NK-92 (cell line): Measurements from ENCODE around the gene ALAS2.
"Not testable (repeated sequence)": the region's sequence is repeated elsewhere in the genome, so short reads cannot be mapped to it uniquely, and the experiment has no call there.

Source experiments
- DNase-seq: peaks from one replicate; lab custom pipeline; 2025; ENCODE audit not compliant: unreplicated experiment; lab: John Stamatoyannopoulos, UW

Gene ALAS2, protein sequence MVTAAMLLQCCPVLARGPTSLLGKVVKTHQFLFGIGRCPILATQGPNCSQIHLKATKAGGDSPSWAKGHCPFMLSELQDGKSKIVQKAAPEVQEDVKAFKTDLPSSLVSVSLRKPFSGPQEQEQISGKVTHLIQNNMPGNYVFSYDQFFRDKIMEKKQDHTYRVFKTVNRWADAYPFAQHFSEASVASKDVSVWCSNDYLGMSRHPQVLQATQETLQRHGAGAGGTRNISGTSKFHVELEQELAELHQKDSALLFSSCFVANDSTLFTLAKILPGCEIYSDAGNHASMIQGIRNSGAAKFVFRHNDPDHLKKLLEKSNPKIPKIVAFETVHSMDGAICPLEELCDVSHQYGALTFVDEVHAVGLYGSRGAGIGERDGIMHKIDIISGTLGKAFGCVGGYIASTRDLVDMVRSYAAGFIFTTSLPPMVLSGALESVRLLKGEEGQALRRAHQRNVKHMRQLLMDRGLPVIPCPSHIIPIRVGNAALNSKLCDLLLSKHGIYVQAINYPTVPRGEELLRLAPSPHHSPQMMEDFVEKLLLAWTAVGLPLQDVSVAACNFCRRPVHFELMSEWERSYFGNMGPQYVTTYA

GRCh38 chrX:55030271-55031205 lies at the start of gene ALAS2:
Gene ALAS2 (minus strand): TSS chrX:55030977. CDS start chrX:55026000, 4,977 bp downstream.
- DNase-seq = no peak

DNA sequence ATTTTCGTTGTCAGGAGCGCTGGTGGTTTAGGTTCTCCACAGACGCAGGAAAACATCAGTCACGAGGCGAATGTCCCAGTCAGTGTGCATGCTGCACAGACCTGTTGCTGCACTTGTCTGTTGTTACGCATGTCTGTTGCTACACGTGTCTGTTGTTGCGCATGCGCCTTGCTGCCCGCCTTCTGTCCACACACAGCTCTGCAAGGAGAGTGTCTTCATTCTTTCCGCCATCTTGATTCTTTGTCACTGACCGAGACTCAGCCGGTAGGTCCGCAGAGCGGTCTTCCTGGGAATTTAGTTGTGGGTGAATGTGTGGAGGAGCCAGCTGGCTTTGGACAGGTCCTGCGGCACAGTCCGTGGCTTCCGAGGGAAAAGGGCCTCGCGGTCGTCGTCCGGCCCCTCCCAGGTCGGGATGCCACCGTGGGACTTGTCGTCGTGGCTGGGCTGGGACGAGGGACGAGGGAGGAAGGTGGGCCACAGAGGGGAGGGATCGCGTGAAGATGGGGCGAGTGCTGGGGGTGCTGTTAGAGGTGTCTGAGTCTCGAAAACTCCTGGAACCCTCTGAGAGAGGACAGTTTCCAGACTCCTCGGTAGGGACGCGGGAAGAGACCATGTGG lies 44.2 kb upstream of the ALAS2 start, which contains the start of gene PAGE2B:
Gene PAGE2B, plus strand, starts transcription at position 180 of the 617 bp plus-strand sequence. CDS start 1,012 bp downstream, outside the sequence.
- no peak for DNase-seq

- no peak for DNase-seq
These were observed 41.5 kb upstream of the ALAS2 start for GRCh38 chrX:55072286-55072685.

DNA sequence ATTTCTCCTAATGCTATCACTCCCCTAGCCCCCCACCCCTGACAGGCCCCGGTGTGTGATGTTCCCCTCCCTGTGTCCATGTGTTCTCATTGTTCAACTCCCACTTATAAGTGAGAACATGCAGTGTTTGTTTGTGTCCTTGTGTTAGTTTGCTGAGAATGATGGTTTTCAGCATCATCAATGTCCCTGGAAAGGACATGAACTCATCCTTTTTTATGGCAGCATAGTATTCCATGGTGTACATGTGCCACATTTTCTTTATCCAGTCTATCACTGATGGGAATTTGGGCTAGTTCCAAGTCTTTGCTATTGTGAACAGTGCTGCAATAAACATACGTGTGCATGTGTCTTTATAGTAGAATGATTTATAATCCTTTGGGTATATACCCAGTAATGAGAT lies 36.4 kb upstream of the ALAS2 start:
- not testable (repeated sequence) for DNase-seq

DNA sequence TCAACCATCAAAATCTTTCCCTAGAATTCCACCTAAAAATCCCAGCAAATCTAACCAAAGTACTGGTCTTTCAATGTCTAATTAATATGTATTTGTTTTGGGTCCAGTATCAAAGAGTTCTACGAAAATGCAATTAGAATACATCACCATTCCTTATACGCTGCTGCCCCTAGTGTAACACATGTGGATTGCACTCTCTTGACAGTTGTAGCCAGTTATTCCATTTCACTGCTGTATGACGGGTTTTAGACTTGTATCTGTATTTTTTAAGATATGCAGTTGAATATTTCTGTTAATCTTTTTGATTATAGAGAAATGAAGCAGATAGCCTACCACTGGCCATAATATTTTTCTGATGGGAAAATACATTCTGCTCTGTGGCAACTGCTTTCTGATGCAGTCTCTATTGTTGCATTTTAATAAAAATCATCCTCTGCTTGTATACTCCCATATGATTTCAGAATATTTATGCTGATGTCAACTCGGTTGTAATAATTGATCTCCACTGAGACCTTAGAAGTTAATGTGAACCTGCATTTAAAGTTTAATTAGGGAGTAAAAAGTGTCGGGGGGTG lies 27.0 kb upstream of the ALAS2 start:
- no peak for DNase-seq

DNA sequence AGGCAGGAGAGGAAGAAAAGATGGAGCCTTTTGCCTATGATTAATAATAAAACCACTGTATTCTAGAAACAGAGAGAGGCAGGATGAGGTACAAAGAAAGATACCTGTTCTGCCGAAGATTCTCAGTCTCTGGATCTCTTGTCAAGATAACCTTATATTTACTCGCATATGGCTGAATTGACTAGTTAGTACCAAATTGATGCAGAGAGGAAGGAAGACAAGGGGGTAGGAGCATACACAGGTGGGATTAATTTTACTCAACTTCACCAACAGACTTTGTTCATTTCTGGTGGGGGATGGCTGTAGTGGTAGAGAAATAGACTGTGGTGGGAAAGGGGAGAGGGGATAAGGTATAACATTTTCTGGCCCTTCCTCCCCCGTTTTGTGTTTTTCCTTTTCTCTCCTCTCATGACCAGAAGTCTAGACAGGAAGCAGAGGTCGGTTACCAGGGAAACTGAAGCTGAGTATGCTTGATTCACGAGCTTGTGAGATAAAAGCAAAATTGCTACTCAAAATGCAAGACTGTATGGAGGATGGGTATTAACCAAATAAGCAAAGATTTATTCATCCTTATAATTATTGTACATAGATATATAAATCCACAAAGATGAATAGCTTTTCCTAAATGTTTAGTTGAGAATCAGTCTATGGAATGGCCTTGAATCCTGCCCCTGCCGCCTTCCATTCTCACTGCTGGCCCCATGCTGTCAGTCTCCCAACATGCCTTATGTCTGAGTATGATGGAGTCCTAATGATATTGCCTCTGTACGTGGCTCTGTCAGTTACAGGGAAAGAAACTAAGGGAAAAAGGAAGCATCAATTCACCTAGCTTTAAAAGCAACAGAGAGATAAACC lies 26.3 kb upstream of the ALAS2 start:
- DNase-seq = no peak

DNA sequence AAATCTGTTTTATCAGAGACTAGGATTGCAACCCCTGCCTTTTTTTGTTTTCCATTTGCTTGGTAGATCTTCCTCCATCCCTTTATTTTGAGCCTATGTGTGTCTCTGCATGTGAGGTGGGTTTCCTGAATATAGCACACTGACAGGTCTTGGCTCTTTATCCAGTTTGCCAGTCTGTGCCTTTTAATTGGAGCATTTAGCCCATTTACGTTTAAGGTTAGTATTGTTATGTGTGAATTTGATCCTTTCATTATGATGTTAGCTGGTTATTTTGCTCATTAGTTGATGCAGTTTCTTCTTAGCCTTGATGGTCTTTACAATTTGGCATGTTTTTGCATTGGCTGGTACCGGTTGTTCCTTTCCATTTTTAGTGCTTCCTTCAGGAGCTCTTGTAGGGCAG lies 19.8 kb upstream of the ALAS2 start:
- DNase-seq = not testable (repeated sequence)

DNA sequence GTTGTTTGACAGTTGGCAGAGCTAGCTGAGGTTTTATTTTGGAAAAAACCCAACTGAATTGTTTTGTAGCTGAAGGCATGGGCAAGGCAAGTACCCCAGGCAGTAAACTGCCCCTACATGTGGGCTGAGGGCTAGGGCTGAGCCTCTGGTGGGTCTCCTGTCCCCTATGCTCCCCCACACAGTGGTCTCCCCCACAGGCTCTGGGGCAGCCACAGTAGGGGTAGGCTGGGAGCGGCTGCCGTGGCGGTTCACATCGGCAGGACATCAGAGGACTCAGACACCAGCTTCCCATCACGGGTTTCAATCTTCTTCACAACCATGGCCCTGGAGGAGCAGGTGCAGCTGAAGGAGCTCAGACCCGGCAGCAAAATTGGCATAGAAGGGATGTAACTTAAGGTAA lies 10.7 kb upstream of the ALAS2 start:
- no peak for DNase-seq

DNA sequence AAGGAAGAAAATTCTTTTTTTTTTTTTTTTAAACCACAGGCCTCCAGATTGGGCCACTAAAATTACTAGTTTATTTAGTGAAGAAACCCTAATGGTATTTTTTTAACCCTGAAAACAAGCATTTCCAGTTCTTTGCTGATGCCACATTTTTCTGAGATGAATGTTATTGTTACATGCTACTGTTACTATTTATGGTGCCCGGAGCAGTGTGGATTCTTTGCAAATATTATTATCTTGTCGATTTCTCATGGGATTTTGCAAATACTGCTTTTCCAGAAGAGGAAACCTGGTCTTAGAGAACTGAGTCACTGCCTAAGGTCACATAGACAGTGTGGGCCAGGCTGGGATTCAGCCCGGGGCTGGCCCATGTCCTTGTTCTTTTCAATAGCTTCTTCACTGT lies 8.7 kb upstream of the ALAS2 start:
- DNase-seq = no peak

GRCh38 chrX:55033429-55033828 lies 2.7 kb upstream of the ALAS2 start:
- no peak for DNase-seq

DNA sequence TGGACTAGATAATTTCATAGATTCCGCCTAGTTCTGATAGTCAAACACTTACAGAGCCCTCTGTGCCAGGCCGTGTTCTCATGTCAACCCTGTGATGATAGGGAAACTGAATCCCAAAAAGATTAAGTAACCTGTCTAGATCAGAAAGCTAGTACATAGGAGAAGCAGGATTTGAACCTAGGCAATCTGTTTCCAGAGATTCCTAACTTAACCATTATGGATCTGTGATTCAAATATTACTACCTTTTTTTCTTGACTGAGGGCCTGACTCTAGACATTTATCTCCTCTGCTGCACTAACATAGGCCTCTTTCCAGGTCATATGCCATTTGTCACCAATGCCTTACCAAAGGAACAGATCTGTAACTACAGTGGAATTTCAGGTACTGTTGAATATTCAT lies 1.5 kb downstream of the ALAS2 start:
- no peak for DNase-seq

- DNase-seq = no peak
These were observed 2.2 kb downstream of the ALAS2 start for GRCh38 chrX:55028611-55029010.

DNA sequence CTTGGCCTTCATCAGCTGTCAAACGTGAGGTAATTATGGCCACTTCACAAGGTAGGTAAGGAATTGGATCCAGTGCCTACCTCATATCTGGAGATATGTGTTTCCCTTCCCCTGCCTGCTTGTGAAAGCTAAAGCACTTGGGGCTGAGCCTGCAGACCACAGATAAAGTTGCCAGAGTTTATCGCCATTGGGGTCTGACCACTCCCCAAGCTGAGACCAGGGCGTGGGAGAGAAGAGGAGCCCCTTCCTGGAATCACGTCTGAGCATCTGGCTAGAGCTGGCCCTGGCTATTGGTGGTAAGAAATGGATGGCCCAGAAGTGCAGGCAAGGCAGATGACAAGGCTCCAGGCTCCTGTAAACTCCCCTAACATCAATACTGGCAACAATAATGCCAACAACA lies 2.7 kb downstream of the ALAS2 start:
- DNase-seq = no peak

- no peak for DNase-seq
These were observed 3.9 kb downstream of the ALAS2 start for GRCh38 chrX:55026840-55027239.

- no peak for DNase-seq
These were observed 4.6 kb downstream of the ALAS2 start for GRCh38 chrX:55026143-55026542.

GRCh38 chrX:55014897-55015299 lies 15.9 kb downstream of the ALAS2 start:
- no peak for DNase-seq

GRCh38 chrX:55011294-55011693 lies 19.5 kb downstream of the ALAS2 start:
- DNase-seq = no peak

DNA sequence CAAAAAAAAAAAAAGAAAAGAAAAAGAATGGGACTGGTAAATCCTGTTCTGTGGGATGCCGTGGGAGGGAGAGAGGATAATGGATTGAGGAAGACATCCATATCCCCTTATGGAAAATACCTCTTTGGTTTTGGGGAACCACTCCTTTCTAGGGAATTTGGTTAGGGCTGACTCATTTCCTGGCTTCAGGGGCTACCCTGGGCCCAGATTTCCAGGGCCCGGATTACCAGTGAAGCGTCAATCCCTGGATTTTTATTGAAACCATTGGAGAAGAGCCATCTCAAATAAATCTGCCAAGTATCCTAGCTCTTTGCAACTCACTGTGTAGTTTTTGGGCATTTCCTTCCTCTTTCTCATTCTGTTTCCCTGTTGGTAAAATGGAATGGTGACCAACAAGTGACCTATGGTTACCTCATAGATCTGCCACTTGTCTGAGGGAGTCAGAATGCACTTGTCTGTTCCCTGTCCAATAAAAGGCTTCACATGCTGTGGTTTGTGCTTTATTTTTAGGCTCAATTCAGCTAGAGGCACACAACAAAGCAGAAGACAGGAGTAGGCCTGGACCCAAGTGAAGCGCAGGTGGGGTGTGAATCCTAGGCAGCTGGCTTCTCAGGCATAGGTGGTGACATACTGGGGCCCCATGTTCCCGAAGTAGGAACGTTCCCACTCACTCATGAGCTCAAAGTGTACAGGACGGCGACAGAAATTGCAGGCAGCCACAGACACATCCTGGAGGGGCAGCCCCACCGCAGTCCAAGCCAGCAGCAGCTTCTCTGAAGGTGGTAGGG lies 22.0 kb downstream of the ALAS2 start:
- DNase-seq = no peak

DNA sequence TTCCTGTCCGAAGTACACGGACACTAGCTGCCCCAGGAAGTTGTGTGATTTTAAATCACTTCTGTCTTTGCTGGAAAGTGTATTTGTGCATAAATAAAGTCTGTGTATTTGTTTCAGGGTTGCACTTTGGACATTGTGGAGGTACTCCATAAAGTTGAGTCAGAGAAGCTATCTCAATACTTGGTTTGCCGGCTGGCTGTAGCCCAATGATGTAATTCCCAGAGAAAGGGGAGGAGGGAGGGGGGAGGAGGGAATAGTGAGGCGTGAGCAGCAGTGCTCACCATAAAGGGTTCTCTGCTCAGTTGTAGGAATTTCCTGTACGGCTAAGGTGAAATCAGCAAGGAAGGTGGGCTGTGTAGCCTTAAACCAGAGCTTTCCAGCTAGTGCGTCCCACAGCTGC lies 23.1 kb downstream of the ALAS2 start:
- no peak for DNase-seq
